Measurements from ENCODE around the gene ATRX. TPM values are rescaled to one million over a fixed set of nuclear protein-coding genes. Genes with fewer than 3 reads are reported as not detected.
"Not testable (repeated sequence)": the region's sequence is repeated elsewhere in the genome, so short reads cannot be mapped to it uniquely, and the experiment has no call there.

Gene ATRX
- total RNA-seq, 4 donors from 2014 or later = 34.7 to 75.9 (median 50.5) TPM

DNA sequence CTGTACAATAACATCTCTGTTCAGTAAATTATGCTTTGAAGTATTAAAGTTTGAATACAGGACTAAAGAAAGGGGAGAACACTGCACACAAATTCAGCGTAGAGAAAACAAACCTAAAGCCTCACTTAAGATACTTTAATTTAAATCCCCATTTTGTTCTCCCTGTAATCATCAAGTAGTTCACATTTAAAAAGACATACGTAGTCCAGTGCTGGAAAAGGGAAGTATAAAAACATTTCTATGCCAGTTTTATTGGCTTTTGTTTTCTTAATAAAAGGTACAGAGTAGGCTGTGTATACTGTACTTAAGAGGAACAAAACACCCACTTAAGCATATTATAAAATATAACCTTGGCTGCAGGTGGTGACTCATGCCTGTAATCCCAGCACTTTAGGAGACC lies 237.3 kb downstream of the ATRX start:
- Histone ChIP-seq H3K4me3 (no peak overlapping the region), H3K36me3 (no peaks in the 10 kb centered on the region), H3K27ac (no peak overlapping the region), H3K9me3 (no peaks in the 10 kb centered on the region), H3K4me1 (no peaks in the 10 kb centered on the region), H3K27me3 (no peaks in the 10 kb centered on the region)
- intact Hi-C loops (cut with DNase I; ENCODE audit: low total_unique reads) (no loop called here), in situ Hi-C loops (cut with MboI; ENCODE audit: low sequenced_read_pairs in 4 of 4) (no loop called here)
- DNase-seq = no peak
- no peak for ATAC-seq
- TF ChIP-seq POLR2A (IDR thresholded peaks at IDR 0.05) = no peak
- TF ChIP-seq, protein P1, sequence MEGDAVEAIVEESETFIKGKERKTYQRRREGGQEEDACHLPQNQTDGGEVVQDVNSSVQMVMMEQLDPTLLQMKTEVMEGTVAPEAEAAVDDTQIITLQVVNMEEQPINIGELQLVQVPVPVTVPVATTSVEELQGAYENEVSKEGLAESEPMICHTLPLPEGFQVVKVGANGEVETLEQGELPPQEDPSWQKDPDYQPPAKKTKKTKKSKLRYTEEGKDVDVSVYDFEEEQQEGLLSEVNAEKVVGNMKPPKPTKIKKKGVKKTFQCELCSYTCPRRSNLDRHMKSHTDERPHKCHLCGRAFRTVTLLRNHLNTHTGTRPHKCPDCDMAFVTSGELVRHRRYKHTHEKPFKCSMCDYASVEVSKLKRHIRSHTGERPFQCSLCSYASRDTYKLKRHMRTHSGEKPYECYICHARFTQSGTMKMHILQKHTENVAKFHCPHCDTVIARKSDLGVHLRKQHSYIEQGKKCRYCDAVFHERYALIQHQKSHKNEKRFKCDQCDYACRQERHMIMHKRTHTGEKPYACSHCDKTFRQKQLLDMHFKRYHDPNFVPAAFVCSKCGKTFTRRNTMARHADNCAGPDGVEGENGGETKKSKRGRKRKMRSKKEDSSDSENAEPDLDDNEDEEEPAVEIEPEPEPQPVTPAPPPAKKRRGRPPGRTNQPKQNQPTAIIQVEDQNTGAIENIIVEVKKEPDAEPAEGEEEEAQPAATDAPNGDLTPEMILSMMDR (IDR thresholded peaks at IDR 0.05 in 4 of 5, conservative IDR thresholded peaks at IDR 0.05 in 1 of 5) = no peak

DNA sequence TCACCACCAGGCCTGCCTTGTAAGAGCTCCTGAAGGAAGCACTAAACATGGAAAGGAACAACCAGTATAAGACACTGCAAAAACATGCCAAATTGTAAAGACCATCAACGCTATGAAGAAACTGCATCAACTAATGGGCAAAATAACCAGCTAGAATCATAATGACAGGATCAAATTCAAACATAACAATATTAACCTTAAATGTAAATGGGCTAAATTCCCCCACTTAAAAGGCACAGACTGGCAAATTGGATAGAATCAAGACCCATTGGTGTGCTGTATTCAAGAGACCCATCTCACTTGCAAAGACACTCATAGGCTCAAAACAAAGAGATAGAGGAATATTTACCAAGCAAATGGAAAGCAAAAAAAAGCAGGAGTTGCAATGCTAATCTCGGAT lies 246.2 kb downstream of the ATRX start:
- in situ Hi-C loops (cut with MboI; ENCODE audit: low sequenced_read_pairs in 4 of 4); ATAC-seq: not testable (repeated sequence)

DNA sequence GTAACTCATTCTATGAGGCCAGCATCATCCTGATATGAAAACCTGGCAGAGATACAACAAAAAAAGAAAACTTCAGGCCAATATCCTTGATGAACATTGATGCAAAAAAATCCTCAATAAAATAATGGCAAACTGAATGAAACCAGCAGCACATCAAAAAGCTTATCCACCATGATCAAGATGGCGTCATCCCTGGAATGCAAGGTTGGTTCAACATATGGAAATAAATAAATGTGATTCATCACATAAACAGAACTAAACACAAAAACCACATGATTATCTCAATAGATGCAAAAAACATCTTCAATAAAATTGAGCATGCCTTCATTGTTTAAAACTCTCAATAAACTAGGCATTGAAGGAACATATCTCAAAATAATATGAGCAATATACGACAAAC lies 254.8 kb downstream of the ATRX start:
- not testable (repeated sequence) for ATAC-seq

More for the DNA sequence above, 246.2 kb downstream of the ATRX start:
- H3K4me3 ChIP-seq; H3K27ac ChIP-seq; H3K36me3 ChIP-seq; DNase-seq; intact Hi-C loops (cut with DNase I; ENCODE audit: low total_unique reads); H3K27me3 ChIP-seq; H3K4me1 ChIP-seq: not testable (repeated sequence)
- peaks cover 0 to 13% (median 0%) of the 10 kb centered on the region in 3 donors for H3K9me3 ChIP-seq

DNA sequence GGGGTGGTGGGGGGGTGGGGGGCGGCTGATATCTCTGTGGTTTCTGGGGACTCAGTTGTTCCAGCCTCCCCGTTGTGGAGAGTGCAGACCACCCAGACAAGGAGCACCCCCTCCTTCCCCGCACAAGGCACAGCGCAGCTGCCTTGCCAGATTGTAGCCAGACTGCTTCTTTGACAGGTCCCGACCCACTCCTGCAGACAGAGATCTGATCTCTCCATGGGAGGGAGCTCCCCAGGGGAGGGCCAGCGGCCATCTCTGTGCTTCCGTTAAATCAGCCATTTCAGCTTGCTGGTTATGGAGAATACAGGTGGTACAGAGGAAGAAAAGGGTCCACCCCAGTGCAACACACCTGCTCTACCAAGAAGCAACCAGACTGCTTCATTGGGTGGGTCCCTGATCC lies 258.0 kb downstream of the ATRX start:
- ATAC-seq (no peak), DNase-seq (no peak)
- Histone ChIP-seq H3K27me3 (no peaks in the 10 kb centered on the region), H3K27ac (no peak overlapping the region), H3K4me3 (no peak overlapping the region), H3K9me3 (peaks cover 0 to 5% (median 0%) of the 10 kb centered on the region in 3 donors), H3K36me3 (no peaks in the 10 kb centered on the region), H3K4me1 (no peaks in the 10 kb centered on the region)
- TF ChIP-seq, protein P1 (IDR thresholded peaks at IDR 0.05 in 4 of 5, conservative IDR thresholded peaks at IDR 0.05 in 1 of 5) = no peak
- TF ChIP-seq POLR2A (IDR thresholded peaks at IDR 0.05) = no peak
- intact Hi-C loops (cut with DNase I; ENCODE audit: low total_unique reads) (no loop called here), in situ Hi-C loops (cut with MboI; ENCODE audit: low sequenced_read_pairs in 4 of 4) (no loop called here)

More for the DNA sequence above, 254.8 kb downstream of the ATRX start:
- DNase-seq; H3K9me3 ChIP-seq; intact Hi-C loops (cut with DNase I; ENCODE audit: low total_unique reads); H3K27ac ChIP-seq; H3K36me3 ChIP-seq; H3K4me1 ChIP-seq; H3K4me3 ChIP-seq; H3K27me3 ChIP-seq; in situ Hi-C loops (cut with MboI; ENCODE audit: low sequenced_read_pairs in 4 of 4): not testable (repeated sequence)

DNA sequence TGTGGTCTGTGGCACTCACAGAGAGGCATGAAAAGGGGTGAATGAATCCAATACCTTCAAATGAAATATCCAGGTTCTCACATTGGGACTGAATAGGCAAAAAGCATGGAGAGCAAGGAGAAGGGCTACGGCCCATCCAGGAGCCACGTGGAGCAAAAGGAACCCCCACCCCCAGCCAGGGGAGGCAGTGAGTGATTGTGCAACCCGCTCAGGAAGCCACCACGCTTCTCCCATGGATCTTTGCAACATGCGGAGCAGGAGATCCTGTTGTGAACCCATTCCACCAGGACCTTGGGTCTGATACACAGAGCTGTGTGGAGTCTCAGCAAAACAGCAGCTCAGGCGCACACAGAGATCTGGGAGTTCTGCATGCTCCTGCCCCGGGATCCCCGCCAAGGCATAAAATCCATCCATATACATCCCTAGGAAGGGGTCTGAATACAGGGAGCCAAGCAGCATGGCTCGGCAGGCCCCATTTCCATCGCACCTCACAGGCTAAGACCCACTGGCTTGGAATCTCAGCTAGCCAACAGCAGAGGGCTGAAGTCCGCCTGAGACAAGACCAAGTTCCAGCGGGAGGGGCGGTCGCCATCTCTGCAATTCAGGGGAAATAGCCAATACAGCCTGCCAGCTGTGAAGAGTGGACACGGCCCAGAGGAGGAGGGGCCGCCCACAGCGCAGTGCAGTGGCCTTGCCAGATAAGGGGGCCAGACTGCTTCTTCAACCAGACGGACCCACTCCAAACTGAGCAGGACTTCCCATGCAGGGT lies 258.6 kb downstream of the ATRX start:
- H3K4me1 ChIP-seq = no peaks in the 10 kb centered on the region
- no peaks in the 10 kb centered on the region for H3K27me3 ChIP-seq
- in situ Hi-C loops (cut with MboI; ENCODE audit: low sequenced_read_pairs in 4 of 4) = no loop called here
- no peak overlapping the region for H3K4me3 ChIP-seq
- H3K27ac ChIP-seq = no peak overlapping the region
- no peak for TF ChIP-seq POLR2A (IDR thresholded peaks at IDR 0.05)
- TF ChIP-seq, protein P1 (IDR thresholded peaks at IDR 0.05 in 4 of 5, conservative IDR thresholded peaks at IDR 0.05 in 1 of 5) = no peak
- intact Hi-C loops (cut with DNase I; ENCODE audit: low total_unique reads) = no loop called here
- ATAC-seq (no peak), DNase-seq (no peak)
- H3K36me3 ChIP-seq = no peaks in the 10 kb centered on the region
- H3K9me3 ChIP-seq = peaks cover 0 to 5% (median 0%) of the 10 kb centered on the region in 3 donors

All from gastrocnemius medialis (tissue), 4 donors.